ENCODE data around the gene RADIL. TPM values are rescaled to one million over a fixed set of nuclear protein-coding genes. Genes with fewer than 3 reads are reported as not detected.

Gene RADIL
- total and polyA plus RNA-seq, 2 of the 13 experiments (the other 11 are each of a cell fraction or from before 2014, with no cell fraction given): 0.05 to 0.09 TPM

DNA sequence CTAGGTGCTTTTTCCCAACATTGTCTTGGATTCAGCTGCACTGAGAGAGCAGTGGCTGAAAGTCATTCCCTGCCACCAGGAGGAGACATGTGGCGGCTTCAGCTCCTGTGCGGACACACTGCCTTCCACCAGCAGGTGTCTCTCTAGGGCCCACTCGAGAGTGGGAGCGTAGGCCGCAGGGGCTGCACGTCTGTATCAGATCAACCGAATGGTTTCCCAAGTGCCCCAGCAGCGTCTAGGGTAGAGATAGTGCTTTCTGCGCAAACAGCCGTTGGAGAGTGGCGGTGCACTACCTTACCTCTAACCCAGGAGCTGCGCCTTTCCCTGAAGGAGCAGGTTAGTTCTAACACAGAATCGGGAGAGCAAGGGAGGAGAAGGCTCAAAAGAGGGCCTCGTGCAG is 53.3 kb downstream of the RADIL start (continued):
- TF ChIP-seq ZNF589 (CRISPR knock-in tag; conservative IDR thresholded peaks at IDR 0.05) (no peak), THAP9 (CRISPR knock-in tag; IDR thresholded peaks at IDR 0.05; ENCODE audit: borderline replicate concordance) (peak; percentile 26; the same call in 1 of the 2 replicates), IRF2 (CRISPR knock-in tag; IDR thresholded peaks at IDR 0.05) (peak; percentile 69), RARA (CRISPR knock-in tag; IDR thresholded peaks at IDR 0.05) (peak; percentile 14; the same call in 1 of the 2 replicates), ZBTB33 (CRISPR knock-in tag; IDR thresholded peaks at IDR 0.05) (peak; percentile 78), RAD21 (CRISPR knock-in tag; IDR thresholded peaks at IDR 0.05) (peak; percentile 96), HDAC2 (CRISPR knock-in tag; IDR thresholded peaks at IDR 0.05) (peak; percentile 60; the same call in 1 of the 2 replicates), ZNF737 (CRISPR knock-in tag; IDR thresholded peaks at IDR 0.05; ENCODE audit: borderline replicate concordance) (no peak), GLMP (CRISPR knock-in tag; IDR thresholded peaks at IDR 0.05; ENCODE audit: borderline replicate concordance) (no peak), ZNF337 (CRISPR knock-in tag; IDR thresholded peaks at IDR 0.05; ENCODE audit: borderline replicate concordance, low read depth) (no peak), FLYWCH1 (CRISPR knock-in tag; IDR thresholded peaks at IDR 0.05) (no peak), ZNF24 (IDR thresholded peaks at IDR 0.05) (no peak)
- TF ChIP-seq, protein P1, sequence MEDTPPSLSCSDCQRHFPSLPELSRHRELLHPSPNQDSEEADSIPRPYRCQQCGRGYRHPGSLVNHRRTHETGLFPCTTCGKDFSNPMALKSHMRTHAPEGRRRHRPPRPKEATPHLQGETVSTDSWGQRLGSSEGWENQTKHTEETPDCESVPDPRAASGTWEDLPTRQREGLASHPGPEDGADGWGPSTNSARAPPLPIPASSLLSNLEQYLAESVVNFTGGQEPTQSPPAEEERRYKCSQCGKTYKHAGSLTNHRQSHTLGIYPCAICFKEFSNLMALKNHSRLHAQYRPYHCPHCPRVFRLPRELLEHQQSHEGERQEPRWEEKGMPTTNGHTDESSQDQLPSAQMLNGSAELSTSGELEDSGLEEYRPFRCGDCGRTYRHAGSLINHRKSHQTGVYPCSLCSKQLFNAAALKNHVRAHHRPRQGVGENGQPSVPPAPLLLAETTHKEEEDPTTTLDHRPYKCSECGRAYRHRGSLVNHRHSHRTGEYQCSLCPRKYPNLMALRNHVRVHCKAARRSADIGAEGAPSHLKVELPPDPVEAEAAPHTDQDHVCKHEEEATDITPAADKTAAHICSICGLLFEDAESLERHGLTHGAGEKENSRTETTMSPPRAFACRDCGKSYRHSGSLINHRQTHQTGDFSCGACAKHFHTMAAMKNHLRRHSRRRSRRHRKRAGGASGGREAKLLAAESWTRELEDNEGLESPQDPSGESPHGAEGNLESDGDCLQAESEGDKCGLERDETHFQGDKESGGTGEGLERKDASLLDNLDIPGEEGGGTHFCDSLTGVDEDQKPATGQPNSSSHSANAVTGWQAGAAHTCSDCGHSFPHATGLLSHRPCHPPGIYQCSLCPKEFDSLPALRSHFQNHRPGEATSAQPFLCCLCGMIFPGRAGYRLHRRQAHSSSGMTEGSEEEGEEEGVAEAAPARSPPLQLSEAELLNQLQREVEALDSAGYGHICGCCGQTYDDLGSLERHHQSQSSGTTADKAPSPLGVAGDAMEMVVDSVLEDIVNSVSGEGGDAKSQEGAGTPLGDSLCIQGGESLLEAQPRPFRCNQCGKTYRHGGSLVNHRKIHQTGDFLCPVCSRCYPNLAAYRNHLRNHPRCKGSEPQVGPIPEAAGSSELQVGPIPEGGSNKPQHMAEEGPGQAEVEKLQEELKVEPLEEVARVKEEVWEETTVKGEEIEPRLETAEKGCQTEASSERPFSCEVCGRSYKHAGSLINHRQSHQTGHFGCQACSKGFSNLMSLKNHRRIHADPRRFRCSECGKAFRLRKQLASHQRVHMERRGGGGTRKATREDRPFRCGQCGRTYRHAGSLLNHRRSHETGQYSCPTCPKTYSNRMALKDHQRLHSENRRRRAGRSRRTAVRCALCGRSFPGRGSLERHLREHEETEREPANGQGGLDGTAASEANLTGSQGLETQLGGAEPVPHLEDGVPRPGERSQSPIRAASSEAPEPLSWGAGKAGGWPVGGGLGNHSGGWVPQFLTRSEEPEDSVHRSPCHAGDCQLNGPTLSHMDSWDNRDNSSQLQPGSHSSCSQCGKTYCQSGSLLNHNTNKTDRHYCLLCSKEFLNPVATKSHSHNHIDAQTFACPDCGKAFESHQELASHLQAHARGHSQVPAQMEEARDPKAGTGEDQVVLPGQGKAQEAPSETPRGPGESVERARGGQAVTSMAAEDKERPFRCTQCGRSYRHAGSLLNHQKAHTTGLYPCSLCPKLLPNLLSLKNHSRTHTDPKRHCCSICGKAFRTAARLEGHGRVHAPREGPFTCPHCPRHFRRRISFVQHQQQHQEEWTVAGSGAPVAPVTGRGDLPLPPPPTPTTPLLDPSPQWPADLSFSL (CRISPR knock-in tag; IDR thresholded peaks at IDR 0.05): no peak
- TF ChIP-seq, protein P2, sequence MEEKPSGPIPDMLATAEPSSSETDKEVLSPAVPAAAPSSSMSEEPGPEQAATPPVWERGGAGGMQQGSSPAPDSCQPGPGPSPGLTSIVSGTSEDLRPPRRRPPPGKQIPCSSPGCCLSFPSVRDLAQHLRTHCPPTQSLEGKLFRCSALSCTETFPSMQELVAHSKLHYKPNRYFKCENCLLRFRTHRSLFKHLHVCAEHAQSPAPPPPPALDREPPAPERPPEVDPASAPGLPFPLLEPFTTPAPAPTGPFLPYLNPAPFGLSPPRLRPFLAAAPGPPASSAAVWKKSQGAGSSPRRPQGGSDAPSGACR (CRISPR knock-in tag; IDR thresholded peaks at IDR 0.05): peak; percentile 40; the same call in 1 of the 2 replicates
- TF ChIP-seq, protein P3, sequence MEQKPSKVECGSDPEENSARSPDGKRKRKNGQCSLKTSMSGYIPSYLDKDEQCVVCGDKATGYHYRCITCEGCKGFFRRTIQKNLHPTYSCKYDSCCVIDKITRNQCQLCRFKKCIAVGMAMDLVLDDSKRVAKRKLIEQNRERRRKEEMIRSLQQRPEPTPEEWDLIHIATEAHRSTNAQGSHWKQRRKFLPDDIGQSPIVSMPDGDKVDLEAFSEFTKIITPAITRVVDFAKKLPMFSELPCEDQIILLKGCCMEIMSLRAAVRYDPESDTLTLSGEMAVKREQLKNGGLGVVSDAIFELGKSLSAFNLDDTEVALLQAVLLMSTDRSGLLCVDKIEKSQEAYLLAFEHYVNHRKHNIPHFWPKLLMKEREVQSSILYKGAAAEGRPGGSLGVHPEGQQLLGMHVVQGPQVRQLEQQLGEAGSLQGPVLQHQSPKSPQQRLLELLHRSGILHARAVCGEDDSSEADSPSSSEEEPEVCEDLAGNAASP (CRISPR knock-in tag; IDR thresholded peaks at IDR 0.05; ENCODE audit: borderline replicate concordance): peak; percentile 58; the same call in 1 of the 2 replicates
